LNCaP clone FGC (cell line): Measurements from ENCODE around the gene VGLL4.

ENCODE experiments used
- DNase-seq: peaks from one replicate; pipeline ENCODE4 v3.0.0-alpha.2; 2011; ENCODE audit warnings: low read depth
- H3K4me3 ChIP-seq: 2 replicates; pipeline ENCODE4 v1.5.1; 2011; ENCODE audit warnings: mild to moderate bottlenecking, low read depth, low read length, control low read depth
- TF ChIP-seq, protein P1 (sequence below): IDR thresholded peaks from 2 replicates; pipeline ENCODE4 v1.5.1; 2012; ENCODE audit warnings: mild to moderate bottlenecking; ENCODE audit not compliant: control insufficient read depth, insufficient read depth; ENCODE audit errors: extremely low read depth

Gene VGLL4

DNA sequence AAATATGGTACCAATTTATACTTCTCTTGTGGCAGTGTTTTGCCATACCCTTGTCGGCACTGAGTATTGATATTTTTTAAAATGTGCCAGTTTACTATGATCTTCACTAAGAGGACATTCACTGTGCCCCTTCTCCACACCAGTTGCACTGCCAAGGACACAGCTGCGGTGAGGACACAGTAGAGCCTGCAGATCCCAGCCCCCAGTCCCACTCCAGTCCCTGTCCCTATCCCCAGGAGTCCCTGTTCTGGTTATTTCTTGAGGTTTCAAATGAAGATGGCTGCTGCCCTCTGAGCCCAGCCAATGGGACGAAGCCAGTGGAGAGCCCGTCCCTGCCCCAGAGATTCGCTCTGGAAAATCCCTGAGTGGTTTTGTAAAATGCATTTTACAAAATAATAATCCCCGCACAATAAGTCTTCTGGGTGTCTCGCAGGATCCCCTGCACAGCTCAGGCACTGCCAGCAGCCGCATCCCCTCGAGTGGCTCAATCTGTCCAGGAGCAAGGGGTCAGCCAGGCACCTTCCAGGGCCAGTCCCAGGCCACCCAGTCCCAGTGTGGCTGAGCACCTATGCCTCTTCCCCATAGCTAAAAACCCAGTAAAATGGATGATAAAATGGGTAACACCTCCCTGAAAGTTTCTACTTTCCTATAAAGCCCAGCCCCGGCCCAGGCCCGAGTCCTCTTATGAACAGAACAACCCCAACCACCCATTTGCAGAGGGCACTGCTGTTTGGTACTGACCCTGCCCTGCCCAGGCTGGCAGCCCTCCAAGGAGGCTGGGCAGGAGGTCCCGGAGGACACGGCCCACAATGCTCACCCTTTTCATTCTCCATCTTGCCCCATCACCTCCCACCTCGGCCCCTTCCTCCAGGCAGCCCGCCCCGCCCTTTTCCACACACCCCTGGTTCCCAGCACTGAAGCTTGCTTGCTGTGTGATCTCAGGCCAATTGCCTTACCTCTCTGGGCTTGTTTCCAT is 91.1 kb downstream of the VGLL4 start:
- TF ChIP-seq, protein P1, sequence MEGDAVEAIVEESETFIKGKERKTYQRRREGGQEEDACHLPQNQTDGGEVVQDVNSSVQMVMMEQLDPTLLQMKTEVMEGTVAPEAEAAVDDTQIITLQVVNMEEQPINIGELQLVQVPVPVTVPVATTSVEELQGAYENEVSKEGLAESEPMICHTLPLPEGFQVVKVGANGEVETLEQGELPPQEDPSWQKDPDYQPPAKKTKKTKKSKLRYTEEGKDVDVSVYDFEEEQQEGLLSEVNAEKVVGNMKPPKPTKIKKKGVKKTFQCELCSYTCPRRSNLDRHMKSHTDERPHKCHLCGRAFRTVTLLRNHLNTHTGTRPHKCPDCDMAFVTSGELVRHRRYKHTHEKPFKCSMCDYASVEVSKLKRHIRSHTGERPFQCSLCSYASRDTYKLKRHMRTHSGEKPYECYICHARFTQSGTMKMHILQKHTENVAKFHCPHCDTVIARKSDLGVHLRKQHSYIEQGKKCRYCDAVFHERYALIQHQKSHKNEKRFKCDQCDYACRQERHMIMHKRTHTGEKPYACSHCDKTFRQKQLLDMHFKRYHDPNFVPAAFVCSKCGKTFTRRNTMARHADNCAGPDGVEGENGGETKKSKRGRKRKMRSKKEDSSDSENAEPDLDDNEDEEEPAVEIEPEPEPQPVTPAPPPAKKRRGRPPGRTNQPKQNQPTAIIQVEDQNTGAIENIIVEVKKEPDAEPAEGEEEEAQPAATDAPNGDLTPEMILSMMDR, result no peak
- no peak overlapping the region for H3K4me3 ChIP-seq
- DNase-seq, result no peak

DNA sequence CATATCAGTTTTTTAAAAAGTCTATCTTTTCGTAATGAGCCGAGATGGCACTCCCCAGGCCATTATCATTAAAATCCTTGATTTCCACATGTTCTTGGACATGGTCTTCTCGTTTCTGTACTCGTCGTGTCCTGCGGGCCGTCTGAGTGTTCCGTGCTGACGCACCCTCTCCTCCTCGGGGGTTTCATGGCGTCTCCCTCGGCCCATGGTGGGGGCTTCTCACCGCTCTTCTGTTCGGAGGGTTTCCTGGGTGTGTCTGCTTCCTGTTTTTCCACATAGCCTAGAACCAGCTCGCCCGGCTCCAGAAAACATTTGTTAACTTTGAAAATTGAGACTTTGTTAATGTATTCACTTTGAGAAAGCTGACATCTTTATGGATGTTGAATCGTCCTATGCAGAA is 92.7 kb downstream of the VGLL4 start:
- DNase-seq, result no peak

DNA sequence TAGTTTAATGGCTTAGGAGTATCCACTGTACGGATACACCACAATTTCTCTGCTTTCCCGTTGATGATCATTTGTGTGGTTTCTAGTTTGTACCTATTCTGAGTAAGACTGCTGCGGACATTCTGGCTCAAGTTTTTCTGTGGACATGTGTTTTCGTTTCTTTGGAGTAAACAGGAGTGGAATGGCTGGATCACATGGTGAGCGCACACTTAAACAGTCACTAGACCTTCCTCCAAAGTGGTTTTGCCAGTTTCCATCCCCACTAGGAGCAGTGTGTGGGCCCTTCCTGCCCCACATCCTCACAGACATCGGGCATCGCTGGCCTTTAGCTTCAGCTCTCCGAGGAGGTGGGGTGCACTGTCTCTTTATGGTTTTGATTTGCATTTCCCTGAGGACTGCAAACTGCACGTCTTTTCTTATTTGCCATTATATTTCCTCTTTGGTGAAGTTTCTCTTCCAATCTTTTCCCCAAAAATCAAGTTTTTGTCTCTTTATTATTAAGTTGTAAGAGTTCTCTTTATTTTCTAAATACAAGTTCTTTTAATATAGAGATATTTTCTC is 94.1 kb downstream of the VGLL4 start:
- no peak for DNase-seq
- TF ChIP-seq, protein P1, result no peak
- H3K4me3 ChIP-seq, result no peak overlapping the region

More for the DNA sequence above, 92.7 kb downstream of the VGLL4 start:
- TF ChIP-seq, protein P1, result no peak
- no peak overlapping the region for H3K4me3 ChIP-seq

DNA sequence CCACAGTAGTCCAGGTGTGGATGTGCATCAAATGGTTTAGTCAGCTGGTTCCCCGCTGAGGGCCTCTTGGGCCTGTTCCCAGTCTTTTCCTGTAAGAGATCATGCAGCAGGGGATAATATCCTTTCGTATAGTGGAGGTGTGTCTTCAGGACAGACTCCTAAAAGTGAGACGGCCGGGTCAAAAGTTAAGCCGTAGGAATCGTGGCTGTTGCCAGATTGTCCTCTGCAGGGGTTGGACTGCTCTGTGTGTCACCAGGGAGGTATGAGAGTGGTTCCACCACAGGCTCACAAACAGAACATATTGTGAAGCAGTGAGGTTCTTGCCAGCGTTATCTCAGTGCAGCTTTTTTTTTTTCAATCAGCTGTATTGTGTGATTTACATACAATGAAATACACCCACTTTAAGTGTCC is 95.0 kb downstream of the VGLL4 start:
- DNase-seq, result no peak
- no peak overlapping the region for H3K4me3 ChIP-seq
- TF ChIP-seq, protein P1, result no peak

DNA sequence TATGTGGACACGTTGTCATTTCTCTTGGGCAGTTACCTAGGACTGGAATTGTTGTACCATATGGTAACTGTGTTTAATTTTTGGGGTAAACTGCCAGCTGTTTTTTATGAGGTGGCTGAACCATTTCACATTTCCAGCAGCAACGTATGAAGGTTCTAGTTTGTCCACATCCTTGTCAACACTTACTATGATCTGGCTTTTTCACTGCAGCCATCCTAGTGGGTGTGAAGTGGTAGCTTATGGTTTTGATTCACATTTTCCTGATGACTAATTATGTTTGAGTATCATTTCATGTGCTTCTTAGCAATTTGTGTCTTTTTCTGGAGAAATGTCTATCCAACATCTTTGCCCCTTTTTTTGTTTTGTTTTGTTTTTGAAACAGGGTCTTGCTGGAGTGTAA is 96.2 kb downstream of the VGLL4 start:
- DNase-seq, result no peak
- no peak overlapping the region for H3K4me3 ChIP-seq
- TF ChIP-seq, protein P1, result no peak

DNA sequence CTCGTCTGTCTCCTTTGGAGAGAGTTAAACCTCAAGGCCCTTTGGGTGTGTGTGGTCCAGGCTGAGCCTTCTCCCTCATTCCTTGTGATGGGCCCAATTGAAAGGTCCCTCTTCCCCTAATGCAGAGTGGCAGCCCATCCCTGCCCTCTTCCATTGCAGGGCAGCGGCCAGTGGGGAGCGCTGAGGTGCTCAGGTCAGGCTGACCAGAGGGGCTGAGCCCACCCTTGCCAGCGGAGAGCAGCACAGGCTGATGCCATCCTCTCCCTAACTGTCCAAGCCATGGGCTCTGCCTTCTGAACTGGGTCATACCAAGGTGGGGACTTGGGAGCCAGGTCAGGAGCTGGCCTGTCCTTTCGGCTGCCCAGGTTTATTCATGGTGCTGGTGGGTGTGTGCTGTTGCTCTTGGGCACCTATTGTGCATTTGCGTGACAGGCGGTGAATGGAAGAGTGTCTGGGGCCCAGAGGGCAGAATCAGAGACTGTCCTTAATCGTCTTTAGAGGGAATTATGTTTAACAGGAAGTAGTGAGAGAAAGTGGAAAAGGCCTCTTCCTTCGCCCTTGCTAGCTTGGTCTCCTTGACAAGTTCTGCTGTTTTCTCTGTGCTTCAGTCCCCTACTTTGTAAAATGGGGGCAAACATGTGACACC is 96.9 kb downstream of the VGLL4 start:
- no peak overlapping the region for H3K4me3 ChIP-seq
- TF ChIP-seq, protein P1, result no peak
- no peak for DNase-seq
